ENCODE measurements around the gene PAIP2.

The PAIP2 gene

DNA sequence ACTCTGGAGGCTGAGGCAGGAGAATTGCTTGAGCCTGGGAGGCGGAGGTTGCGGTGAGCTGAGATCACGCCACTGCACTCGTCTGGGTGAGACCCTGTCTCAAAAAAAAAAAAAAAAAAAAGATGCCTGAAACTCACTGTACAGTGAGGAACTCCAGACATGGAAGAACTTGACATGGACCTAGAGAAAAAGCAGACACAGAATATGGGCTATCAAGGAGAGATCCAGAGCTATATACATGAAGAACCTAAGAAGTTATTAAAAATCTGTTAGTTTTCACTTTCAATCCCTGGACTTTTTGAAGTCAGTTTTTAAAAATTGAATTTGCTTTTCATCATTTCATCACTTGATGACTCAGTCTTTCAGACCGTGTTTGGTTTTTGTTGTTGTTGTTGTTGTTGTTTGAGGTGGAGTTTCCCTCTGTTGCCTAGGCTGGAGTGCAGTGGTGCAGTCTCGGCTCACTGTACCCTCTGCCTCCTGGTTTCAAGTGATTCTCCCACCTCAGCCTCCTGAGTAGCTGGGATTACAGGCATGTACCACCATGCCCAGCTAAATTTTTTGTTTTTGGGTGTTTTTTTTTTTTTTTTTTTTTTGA is 20.3 kb downstream of the PAIP2 start:
- no peak for TF ChIP-seq CTCF (IDR thresholded peaks at IDR 0.05; ENCODE audit: low read depth, low read length)
- H3K27me3 ChIP-seq = no peaks in the 10 kb centered on the region
- peaks cover 45% of the 10 kb centered on the region for H3K36me3 ChIP-seq
- no peak overlapping the region for H3K4me3 ChIP-seq (ENCODE audit: low read depth, low read length)
- no peaks in the 10 kb centered on the region for H3K9me3 ChIP-seq
- H3K4me1 ChIP-seq = no peaks in the 10 kb centered on the region
- no peak for DNase-seq

GRCh38 chr5:139363937-139364336 is 22.3 kb downstream of the PAIP2 start:
- no peak overlapping the region for H3K4me3 ChIP-seq (ENCODE audit: low read depth, low read length)
- TF ChIP-seq CTCF (IDR thresholded peaks at IDR 0.05; ENCODE audit: low read depth, low read length) = no peak
- no peaks in the 10 kb centered on the region for H3K4me1 ChIP-seq
- H3K36me3 ChIP-seq = peaks cover 50% of the 10 kb centered on the region
- DNase-seq = no peak
- no peaks in the 10 kb centered on the region for H3K27me3 ChIP-seq
- no peaks in the 10 kb centered on the region for H3K9me3 ChIP-seq

DNA sequence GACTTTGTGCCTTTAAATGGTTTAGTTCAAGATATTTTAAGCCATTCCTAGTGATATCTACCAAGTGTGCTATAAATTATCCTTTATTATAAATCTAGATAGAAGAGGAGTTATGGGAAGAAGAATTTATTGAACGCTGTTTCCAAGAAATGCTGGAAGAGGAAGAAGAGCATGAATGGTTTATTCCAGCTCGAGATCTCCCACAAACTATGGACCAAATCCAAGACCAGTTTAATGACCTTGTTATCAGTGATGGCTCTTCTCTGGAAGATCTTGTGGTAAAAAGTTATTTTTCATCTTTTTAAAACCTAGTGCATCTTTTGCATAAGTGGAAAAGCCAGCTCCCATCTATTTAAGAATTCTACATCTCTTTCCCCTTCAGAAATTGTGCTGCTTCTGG is 22.8 kb downstream of the PAIP2 start:
- no peak overlapping the region for H3K4me3 ChIP-seq (ENCODE audit: low read depth, low read length)
- no peak for DNase-seq
- no peak for TF ChIP-seq CTCF (IDR thresholded peaks at IDR 0.05; ENCODE audit: low read depth, low read length)
- H3K36me3 ChIP-seq = peaks cover 50% of the 10 kb centered on the region
- H3K27me3 ChIP-seq = no peaks in the 10 kb centered on the region
- no peaks in the 10 kb centered on the region for H3K4me1 ChIP-seq
- H3K9me3 ChIP-seq = no peaks in the 10 kb centered on the region

DNA sequence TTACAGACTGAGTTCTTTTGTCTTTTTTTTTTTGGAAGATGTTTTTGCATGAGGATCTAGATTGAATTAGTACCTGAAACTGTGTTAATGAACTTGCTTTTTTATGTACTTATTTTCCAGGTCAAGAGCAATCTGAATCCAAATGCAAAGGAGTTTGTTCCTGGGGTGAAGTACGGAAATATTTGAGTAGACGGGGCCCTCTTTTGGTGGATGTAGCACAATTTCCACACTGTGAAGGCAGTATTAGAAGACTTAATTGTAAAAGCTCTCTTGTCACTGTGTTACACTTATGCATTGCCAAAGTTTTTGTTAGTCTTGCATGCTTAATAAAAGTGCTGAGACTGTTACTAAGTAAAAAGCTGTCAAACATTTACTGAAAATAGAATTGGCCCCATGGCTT is 27.0 kb downstream of the PAIP2 start:
- TF ChIP-seq CTCF (IDR thresholded peaks at IDR 0.05; ENCODE audit: low read depth, low read length) = peak; percentile 33
- H3K36me3 ChIP-seq = peaks cover 64% of the 10 kb centered on the region
- H3K27me3 ChIP-seq = no peaks in the 10 kb centered on the region
- no peaks in the 10 kb centered on the region for H3K4me1 ChIP-seq
- DNase-seq = no peak
- no peaks in the 10 kb centered on the region for H3K9me3 ChIP-seq
- no peak overlapping the region for H3K4me3 ChIP-seq (ENCODE audit: low read depth, low read length)

GRCh38 chr5:139369181-139369580 is 27.5 kb downstream of the PAIP2 start:
- H3K27me3 ChIP-seq = no peaks in the 10 kb centered on the region
- peaks cover 58% of the 10 kb centered on the region for H3K36me3 ChIP-seq
- no peak overlapping the region for H3K4me3 ChIP-seq (ENCODE audit: low read depth, low read length)
- H3K9me3 ChIP-seq = no peaks in the 10 kb centered on the region
- H3K4me1 ChIP-seq = no peaks in the 10 kb centered on the region
- no peak for TF ChIP-seq CTCF (IDR thresholded peaks at IDR 0.05; ENCODE audit: low read depth, low read length)
- no peak for DNase-seq

- Histone ChIP-seq H3K27me3 (no peaks in the 10 kb centered on the region), H3K36me3 (peaks cover 35% of the 10 kb centered on the region), H3K9me3 (no peaks in the 10 kb centered on the region), H3K4me3 (ENCODE audit: low read depth, low read length) (no peak overlapping the region), H3K4me1 (no peaks in the 10 kb centered on the region)
- no peak for TF ChIP-seq CTCF (IDR thresholded peaks at IDR 0.05; ENCODE audit: low read depth, low read length)
- no peak for DNase-seq
Measured at GRCh38 chr5:139371482-139372435, 30.1 kb downstream of the PAIP2 start.

All from BE2C (cell line).